ENCODE results near the gene ADAMTS18. TPM values are rescaled to one million over a fixed set of nuclear protein-coding genes. Genes with fewer than 3 reads are reported as not detected.

Gene ADAMTS18
- total and polyA plus RNA-seq, 2 of the 8 experiments (the other 6 are each of a cell fraction or from before 2014, with no cell fraction given): 0.05 to 0.19 TPM

DNA sequence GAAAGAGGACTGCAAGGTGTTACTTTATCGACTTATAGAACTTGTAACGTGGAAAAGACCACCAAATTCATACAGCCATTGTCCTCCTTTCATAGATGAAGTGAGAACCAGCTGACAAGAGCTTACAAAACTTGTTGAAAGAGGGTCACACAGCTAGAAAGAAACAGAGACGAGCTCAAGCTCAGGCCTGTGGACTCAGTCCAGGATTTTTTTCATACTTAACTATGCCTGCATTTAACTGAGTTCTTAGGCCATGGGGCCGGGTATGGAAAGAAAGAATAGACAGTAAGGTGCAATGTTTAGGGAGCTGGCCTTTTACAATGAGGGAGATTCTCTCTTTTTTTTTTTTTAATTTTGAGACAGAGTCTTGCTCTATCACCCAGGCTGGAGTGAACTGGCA, 106.1 kb downstream of the ADAMTS18 start (continued):
- no peak for TF ChIP-seq CREB1 (IDR thresholded peaks at IDR 0.05)
- TF ChIP-seq SP4 (IDR thresholded peaks at IDR 0.05; ENCODE audit: low read length): no peak
- TF ChIP-seq NRF1 (IDR thresholded peaks at IDR 0.05; ENCODE audit: low read depth, low read length): no peak
- TF ChIP-seq SIRT6 (IDR thresholded peaks at IDR 0.05; ENCODE audit: low read length): no peak
- TF ChIP-seq HDAC6 (IDR thresholded peaks at IDR 0.05; ENCODE audit: low read depth, low read length): no peak
- no peak for TF ChIP-seq NANOG (IDR thresholded peaks at IDR 0.05; ENCODE audit: insufficient read depth, low read depth, low read length, poor library complexity, severe bottlenecking)

Data from H1 (cell line).